Kidney epithelial cell (primary cell): ENCODE data around the gene RNU7-1. TPM values are rescaled to one million over a fixed set of nuclear protein-coding genes. Genes with fewer than 3 reads are reported as not detected.

Experiments used
- DNase-seq: peaks from one replicate; pipeline ENCODE4 v3.0.0-alpha.2; 2010; ENCODE audit warnings: low read depth
- H3K27me3 ChIP-seq: 2 replicates; pipeline ENCODE4 v1.6.0; 2011; ENCODE audit warnings: low read length; ENCODE audit not compliant: control insufficient read depth, insufficient read depth
- H3K36me3 ChIP-seq: 2 replicates; pipeline ENCODE4 v1.5.1; 2011; ENCODE audit warnings: low read length; ENCODE audit not compliant: control insufficient read depth, insufficient read depth
- H3K4me3 ChIP-seq: 2 replicates; pipeline ENCODE4 v1.5.1; 2011; ENCODE audit warnings: low read depth, mild to moderate bottlenecking, control low read depth, low read length
- CTCF ChIP-seq: IDR thresholded peaks from 2 replicates; pipeline ENCODE4 v1.5.1; 2011; ENCODE audit warnings: mild to moderate bottlenecking, moderate library complexity, low read length, control low read depth, inconsistent platforms; ENCODE audit not compliant: insufficient read depth, poor library complexity, severe bottlenecking
- total RNA-seq: library from RNA; depleted of rRNA; stranded (reverse); fragments of >200 nt; gene quantifications from 2 replicates; pipeline ENCODE4 v1.2.3, GENCODE V29; 2015

The RNU7-1 gene
- total RNA-seq, 1 donor from 2014 or later = not detected

- no peaks in the 10 kb centered on the region for H3K36me3 ChIP-seq
- no peak for DNase-seq
- H3K27me3 ChIP-seq = no peaks in the 10 kb centered on the region
- TF ChIP-seq CTCF = no peak
- H3K4me3 ChIP-seq = no peak overlapping the region
These were observed 10.1 kb downstream of the RNU7-1 start for GRCh38 chr12:6953442-6954315.

GRCh38 chr12:6954316-6955107 is 10.9 kb downstream of the RNU7-1 start:
- no peak overlapping the region for H3K4me3 ChIP-seq
- no peak for TF ChIP-seq CTCF
- H3K36me3 ChIP-seq = no peaks in the 10 kb centered on the region

GRCh38 chr12:6955108-6956020 is 11.7 kb downstream of the RNU7-1 start:
- no peak for TF ChIP-seq CTCF
- no peak for DNase-seq
- no peaks in the 10 kb centered on the region for H3K27me3 ChIP-seq
- H3K36me3 ChIP-seq = no peaks in the 10 kb centered on the region
- no peak overlapping the region for H3K4me3 ChIP-seq

More at GRCh38 chr12:6954316-6955107, 10.9 kb downstream of the RNU7-1 start:
- no peaks in the 10 kb centered on the region for H3K27me3 ChIP-seq
- no peak for DNase-seq

DNA sequence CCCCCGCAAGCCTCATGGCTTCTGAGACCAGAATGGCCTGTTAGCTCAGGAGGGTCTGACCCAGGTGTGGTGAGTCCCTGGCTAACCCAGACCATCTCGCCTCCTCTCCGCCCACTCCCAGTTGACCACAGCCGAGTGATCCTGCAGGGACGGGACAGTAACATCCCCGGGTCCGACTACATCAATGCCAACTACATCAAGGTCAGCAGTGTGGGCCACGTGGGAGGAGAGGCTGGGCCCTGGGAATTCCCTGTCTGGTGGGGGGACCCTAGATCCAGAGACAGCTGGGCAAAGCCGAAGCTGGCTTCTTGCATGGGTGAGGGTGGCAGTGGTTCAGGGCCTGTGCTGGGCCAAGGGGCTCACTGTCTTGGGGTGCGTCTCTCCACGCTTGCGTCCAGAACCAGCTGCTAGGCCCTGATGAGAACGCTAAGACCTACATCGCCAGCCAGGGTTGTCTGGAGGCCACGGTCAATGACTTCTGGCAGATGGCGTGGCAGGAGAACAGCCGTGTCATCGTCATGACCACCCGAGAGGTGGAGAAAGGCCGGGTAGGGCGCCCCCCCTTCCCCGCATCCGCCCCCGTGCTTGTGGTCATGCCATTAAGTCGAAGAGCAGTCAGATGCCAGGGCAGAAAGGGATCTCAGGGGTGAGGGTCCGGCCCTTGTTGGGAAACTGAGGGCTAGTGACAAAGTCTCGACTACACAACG is 12.6 kb downstream of the RNU7-1 start:
- H3K27me3 ChIP-seq = no peaks in the 10 kb centered on the region
- no peaks in the 10 kb centered on the region for H3K36me3 ChIP-seq
- no peak for TF ChIP-seq CTCF
- DNase-seq = no peak
- no peak overlapping the region for H3K4me3 ChIP-seq

DNA sequence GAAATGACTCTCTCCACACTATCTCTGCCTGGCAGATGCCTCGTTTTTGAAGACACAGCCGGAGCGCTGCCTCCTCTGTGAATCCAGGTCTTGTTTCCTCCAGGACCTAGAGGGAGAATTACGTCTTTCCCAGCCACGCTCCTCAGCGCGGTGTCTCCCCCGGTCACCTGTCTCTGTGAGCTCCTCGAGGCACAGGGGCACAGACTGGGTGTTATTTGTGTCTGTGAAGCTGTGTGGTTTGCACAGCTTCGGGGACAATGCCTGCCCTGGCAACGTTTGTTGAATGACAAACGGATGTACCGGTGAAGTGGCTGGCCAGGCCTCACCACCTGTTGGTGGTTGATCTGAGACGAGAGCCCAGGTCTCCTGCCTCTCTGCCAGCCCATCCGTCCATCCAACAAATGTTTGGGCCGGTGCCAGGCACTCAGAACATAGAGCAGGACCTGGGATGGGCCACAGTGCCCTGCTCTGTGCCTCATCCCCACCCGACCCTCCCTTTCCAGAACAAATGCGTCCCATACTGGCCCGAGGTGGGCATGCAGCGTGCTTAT is 13.6 kb downstream of the RNU7-1 start:
- no peak overlapping the region for H3K4me3 ChIP-seq
- TF ChIP-seq CTCF = no peak
- H3K36me3 ChIP-seq = no peaks in the 10 kb centered on the region
- no peak for DNase-seq
- no peaks in the 10 kb centered on the region for H3K27me3 ChIP-seq
